Fibroblast of skin of right quadriceps (primary cell): ENCODE results near the gene WDFY4.

Experiments
- DNase-seq: peaks from one replicate; pipeline ENCODE4 v3.0.0-alpha.2; 2013

WDFY4 gene

DNA sequence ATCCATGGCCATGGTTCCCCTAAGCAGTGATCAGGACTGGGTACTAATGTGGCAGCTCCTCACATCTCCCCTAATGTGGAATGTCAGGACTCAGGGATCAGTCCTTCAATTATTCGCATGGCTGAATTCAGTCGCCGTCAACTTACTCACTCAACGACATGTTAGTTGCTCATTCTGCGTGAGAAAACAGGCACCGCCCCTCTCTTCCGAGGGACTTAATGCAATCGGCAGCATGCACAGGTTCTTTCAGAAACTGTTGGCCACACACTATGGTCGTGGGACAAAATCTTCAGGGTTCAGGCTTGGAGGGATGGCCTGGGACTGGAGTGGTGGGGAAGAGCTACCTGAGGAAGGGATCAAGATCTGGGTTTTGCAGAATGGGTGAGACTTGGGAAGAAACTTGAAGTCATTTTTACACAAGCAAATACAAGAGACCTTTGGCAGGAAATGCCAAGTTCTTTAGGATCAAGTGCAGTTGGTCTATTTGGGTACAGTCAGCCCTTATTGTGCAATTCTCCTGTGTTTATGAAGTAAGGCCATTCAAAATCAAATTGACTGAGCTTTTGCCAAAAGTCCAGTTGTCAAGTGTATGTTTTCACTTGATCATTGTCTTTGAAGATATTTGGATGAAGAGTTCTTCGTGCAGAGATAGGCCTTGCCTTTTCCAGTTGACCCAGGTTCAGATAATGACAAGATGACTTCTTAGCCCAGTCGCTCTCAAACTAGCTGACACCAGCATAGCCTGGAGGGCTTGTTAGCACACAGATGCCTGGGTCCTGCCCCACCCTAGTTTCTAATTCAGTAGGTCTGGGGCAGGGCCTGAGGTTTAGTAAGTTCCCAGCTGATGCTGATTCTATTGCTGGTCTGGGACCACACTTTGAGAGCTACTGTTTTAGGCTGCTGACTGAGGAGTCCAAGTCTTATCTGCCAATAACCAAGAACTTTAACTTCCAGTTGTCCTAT, 206.5 kb downstream of the WDFY4 start:
- DNase-seq, result no peak

DNA sequence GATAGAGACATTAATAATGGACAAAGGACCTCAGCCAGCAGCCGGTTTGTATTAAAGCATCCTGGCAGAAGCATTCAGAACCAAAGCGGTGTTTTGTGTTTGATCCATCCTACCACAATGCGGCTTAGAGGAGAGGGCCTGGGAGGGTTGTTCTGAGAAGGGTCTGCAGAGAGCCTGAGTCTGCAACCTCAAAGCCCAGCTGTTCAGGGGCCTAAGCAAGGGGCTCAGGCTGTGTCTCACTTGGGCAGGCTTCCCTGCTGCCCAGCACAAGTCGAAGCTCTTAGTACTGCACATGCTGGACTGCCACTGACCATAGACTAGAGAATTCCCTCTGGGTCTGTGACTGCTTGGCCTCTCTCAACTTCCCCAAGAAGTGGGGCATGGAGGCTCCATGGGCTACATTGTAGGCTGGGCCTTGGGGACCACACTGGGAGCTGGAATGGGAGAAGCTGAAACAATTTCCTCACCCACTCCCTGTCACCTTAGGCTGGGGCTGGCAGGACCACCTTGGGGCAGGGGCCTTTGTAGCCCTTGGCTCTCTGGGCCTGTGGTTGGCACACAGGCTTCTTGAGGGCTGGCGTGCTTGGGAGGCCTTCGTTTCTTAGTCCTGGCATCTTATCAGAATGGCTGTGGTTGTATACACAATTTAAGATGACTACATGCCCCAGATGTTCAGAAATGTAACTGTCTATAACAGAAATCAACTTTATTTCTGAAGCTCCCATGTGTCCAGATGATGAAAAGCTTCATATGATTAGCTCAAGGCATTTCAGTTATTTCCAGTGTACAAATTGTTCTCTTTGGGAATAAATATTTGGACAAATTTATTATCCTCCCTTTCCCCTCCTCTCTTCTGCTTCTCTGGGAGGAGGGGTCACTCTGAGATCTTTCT, 210.5 kb downstream of the WDFY4 start:
- DNase-seq, result no peak

DNA sequence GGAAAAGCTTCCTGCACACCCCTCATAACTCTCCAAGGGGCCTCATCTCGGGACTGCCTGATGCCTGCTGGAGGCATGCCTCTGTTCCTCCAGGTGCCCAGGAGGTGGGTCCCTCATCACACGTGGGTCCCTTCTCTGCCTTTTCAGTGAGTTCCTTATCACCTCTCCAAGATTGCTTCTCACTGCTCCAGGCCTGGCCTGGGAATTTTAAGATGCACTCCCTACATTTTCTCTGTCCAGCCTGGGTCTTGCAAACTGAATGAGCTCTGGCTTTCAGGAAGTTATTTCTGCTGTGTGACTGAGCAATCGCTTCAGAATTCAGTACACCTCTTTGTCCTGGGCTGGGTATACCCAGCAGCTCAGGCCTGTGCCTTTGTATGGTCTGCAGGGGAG, 211.1 kb downstream of the WDFY4 start:
- DNase-seq, result no peak

DNA sequence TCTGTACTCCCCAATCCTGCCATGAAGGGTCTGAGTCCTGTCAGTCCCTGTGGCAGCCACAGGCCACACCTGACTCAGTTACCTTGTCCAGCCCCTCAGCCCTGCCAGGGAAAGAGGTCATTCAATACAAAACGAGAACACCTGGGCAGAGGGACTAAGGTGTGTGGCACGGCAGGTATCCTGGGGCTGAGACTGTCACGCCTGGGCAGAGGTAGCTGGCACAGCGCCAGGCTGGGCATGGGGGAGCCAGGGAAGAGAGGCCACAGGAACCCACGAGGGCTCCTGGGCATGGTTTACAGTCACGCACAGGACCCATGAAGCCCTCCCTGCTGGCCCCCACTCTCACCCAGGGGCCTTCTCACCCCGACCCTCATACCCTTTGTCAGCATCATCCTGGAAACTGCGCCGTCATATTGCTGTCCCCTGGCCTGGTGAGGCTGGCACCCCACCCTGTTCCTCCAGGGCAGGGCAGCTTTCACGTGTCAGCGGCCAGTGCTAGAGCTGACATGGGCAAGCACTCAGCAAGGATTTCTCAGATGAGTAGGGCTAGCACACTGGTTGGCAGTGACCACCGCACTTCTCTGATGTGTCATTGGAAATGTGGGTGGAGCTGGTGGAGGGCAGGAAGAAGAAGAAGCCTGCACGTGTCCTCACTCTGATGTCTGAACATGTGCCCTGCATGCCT, 212.2 kb downstream of the WDFY4 start:
- no peak for DNase-seq

- DNase-seq, result no peak
Observed at GRCh38 chr10:48897441-48897790, 212.7 kb downstream of the WDFY4 start.

DNA sequence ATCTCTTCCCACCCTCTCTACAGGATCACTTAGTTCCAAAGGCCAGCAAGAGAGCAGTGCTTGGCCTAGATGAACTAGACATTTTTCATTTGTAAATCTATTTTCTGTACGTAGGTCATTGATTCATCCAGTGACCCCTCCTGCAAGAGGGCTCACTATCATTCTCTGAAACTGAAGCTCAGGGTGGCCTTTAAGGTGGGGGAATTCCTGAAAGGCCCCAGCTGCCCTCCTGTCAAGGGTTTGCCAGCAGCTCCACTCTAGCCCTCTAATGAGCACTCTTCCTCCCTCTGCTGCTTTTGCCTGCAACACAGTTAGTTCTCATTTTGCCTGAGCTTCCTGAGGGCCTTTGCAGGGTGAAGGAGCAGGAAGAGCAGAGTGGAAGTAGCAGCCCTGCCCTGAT, 213.8 kb downstream of the WDFY4 start:
- no peak for DNase-seq

DNA sequence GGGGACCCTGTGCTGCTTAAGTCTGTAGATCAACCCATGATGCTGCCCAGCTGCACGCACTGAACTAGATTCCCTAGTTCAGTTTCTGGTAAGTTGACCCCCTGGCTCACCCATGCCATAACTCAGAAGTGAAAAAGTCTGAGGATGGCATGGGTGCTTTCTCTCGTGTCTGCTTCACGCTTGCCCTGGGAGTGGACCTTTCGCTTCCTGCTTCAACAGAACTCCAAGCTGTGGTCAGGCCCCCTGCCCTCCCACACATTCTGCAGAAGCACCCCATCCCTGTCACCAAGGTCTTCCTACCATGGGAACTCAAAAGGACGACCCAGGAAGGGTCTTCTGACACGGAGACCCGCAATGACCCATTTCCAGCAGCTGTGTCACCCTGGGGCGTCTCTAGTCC, 215.1 kb downstream of the WDFY4 start:
- no peak for DNase-seq

- DNase-seq, result no peak
Observed at GRCh38 chr10:48900371-48900801, 215.7 kb downstream of the WDFY4 start.

DNA sequence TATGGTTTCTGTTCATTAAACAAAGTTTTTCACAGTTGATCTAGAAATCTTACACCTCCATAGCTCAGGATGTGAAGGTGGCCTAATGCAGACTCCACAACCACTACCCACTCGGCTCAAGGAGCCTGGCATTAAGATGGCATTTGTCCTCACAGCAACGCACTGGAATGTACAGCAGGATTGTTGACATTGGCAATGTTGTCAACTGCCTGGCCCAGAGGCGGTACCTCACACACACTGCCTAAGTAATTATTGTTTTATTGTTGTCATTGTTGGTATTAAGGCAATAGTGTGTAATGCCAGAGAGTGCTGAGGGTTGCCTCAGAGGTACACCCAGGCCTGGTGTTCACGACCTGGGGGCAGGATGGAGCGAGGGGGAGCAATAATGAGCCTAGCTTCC, 216.6 kb downstream of the WDFY4 start:
- DNase-seq, result no peak

- DNase-seq, result no peak
Observed at GRCh38 chr10:48902096-48902495, 217.4 kb downstream of the WDFY4 start.

- no peak for DNase-seq
Observed at GRCh38 chr10:48903151-48903550, 218.5 kb downstream of the WDFY4 start.

GRCh38 chr10:48904861-48905260, 220.2 kb downstream of the WDFY4 start:
- no peak for DNase-seq

- DNase-seq, result no peak
Observed at GRCh38 chr10:48905311-48905710, 220.6 kb downstream of the WDFY4 start.

- DNase-seq, result no peak
Observed at GRCh38 chr10:48906841-48907240, 222.2 kb downstream of the WDFY4 start.

- no peak for DNase-seq
Observed at GRCh38 chr10:48907730-48908129, 223.1 kb downstream of the WDFY4 start.

DNA sequence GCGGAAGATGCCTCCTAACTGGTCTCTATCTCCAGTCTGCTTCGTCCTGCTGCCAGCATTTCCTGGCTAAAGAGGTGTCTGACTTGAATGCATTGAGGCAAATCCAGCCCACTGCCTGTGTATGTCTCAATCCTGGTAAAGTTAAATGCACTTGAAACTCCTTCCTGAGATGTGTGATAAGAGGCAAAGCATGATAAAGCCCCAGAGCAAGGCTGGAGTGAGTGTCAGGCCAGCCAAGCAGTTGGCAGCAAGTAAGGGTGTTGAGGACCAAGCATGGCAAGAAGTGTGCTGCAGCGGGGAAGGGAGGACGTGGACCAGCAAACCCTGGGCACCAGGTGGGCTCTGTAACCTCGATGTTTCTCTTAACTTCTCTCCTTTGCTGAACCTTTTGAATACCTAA, 225.9 kb downstream of the WDFY4 start:
- DNase-seq, result no peak

DNA sequence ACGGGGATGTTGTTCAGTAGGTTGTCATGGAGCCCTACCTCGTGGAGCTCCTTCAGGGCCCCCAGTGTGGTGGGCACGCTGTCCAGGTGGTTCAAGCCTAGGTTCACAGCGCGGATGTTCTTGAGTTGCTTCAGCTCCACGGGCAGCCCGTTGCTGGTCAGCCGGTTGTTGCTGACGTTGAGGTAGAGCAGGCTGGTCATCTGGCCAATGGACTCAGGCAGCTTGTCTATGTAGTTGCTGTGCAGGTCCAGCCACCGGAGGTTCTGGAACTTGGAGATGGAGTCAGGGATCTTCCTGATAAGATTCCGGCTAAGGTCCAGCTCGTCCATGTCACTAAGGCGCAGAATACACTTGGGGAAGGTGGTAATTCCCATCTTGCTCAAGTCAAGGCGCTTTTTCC, 229.0 kb downstream of the WDFY4 start:
- no peak for DNase-seq

DNA sequence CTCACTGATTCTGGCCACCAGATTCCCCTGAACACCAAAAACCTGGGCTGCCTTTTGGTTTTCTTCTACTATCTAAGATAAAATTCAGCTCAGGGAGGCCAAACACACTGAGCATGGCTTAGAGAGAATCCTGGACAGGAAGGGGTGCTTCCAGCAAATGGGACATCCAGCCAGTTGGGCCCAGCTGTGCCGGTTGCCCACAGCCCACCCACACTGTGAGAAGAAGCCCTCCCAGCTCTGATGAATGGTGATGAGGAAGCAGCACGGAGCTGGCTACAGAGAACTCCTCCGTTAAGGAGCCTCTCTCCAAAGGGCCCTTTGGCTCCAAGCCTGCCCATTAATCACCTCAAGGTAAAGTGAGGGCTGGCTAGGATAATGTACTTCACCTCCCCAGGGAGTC, 239.1 kb downstream of the WDFY4 start:
- DNase-seq, result no peak

DNA sequence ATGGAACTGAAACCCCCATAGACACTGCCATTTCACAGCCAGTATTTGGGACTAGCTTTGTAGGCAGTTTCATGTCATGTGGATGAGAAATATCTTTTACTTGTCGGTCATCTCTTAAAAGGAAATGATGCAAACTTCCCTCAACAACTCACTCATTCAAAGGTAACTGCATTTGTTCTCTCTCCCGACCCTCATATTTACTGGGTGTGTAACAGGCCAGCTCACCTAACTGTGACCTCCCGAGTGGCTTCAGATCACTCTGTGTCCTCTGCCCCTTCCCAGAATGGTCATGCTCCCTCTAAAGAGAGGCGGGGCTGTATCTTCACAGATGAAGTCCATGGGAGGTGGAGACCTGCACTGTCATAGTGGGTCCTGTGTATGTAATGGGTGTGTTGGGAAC, 240.3 kb downstream of the WDFY4 start:
- no peak for DNase-seq

DNA sequence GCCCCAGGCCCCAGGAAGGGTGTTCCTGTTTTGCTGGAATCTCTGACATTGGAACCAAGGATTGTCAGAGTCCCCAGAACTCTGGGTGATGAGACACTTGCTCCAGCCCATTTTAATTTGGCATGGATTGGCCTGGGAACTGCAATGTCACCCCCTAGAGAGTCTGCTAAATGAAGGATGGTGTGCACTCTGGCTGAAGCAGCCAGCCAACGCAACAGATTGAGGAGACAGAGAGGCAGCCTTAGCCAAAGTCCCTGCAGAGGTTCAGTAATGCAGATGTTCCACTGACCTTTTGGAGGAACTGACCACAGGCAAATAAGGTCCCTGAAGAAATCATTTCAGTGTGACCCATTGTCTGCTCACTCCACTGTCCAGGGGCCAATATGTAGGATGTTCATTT, 241.6 kb downstream of the WDFY4 start:
- no peak for DNase-seq

DNA sequence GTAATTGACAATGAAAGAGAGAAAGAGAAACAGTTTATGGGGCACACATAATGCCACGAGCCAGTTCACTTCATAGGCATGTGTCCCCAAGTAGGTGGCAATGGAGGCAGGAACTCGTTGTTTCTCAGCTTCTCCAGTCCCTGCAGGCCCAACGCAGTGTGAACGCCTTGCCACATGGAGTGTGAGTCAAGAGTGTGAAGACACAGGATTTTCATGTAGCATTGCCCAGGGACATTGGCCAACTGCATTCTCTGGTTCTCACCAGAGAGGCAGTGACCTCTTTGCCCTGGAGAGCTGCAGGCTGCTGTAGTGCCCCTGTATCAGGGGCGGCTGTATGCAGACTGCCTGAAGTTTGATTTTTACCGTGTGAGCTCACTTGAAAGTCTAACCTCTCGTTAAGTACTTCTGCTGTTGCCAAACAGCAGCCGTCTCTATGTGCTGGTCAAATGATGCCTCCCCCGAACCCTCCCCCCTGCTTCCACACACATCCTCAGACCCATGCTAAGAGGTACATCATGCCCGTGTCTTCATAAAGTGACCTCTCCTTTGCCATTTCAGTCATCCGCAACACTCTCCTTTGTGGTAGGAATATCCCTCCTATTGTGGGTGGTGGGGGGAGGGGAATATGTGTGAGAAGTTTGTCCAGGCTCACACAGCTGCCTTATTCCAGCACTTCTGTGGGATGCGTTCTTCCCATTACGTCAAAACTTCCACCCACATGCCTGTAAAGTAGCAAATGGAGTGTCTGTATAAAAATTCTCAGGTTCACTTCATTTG, 242.3 kb downstream of the WDFY4 start:
- DNase-seq, result no peak

- DNase-seq, result no peak
Observed at GRCh38 chr10:48929413-48929990, 244.8 kb downstream of the WDFY4 start.
